Stimulated activated CD4-positive, alpha-beta T cell treated with anti-CD3 and anti-CD28 coated beads, Interleukin-4, amount 100 ng/mL, for 1 hour (primary cell): Measurements from ENCODE around the gene CHD5.
"Not testable (repeated sequence)": the region's sequence is repeated elsewhere in the genome, so short reads cannot be mapped to it uniquely, and the experiment has no call there.

ENCODE experiments used
- DNase-seq: peaks from one replicate; pipeline ENCODE4 v3.0.0-alpha.2; 2020

Gene CHD5

GRCh38 chr1:6080469-6080868 lies 99.7 kb downstream of the CHD5 start:
- DNase-seq, result no peak

GRCh38 chr1:6077919-6078318 lies 102.2 kb downstream of the CHD5 start:
- no peak for DNase-seq

- DNase-seq, result no peak
Observed at GRCh38 chr1:6077506-6077905, 102.6 kb downstream of the CHD5 start.

GRCh38 chr1:6077061-6077460 lies 103.1 kb downstream of the CHD5 start:
- not testable (repeated sequence) for DNase-seq

DNA sequence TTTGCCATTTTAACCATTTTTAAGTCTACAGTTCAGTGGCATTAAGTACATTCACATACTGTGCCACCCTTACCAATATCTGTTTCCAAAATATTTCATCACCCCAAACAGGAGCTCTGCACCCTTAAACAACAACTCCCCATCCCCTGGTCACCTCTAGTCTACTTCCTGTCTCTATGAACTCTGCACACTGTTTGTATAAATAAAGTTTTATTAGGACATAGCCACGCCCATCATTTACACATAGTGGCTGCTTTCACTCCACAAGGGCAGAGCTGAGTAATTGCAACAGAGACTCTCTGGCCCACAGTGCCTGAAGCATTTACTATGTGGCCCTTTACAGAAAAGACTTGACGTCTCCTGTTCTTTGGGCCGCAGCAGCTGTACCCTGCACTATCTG lies 104.4 kb downstream of the CHD5 start:
- no peak for DNase-seq

- no peak for DNase-seq
Observed at GRCh38 chr1:6074192-6074901, 105.8 kb downstream of the CHD5 start.

DNA sequence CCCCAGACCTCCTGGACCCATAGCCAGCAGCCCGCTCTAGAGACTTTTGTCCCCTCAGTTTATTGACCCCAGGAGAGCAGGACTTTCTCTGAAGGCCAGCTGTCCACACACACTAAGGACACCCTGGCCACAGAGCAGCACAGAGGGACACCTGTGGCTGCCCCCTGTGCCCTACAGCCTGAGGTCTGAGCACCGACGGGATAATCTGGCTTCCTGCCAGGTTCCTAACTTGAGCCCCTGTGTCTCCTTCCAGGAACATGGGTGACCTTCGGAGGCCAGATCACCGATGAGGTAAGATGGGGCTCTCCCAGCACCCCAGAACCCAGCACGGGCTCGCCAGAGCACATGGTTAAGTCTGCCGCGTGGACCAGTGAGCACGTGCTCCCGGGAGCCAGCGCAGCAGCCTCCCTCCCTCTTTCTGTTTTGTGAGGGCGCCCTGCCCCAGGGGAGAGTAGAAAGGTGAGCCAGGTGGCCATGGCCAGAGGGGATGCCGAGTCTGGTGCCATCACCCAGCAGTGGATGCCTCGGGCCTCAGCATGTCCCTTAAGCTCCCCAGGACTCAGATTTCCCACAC lies 106.6 kb downstream of the CHD5 start:
- no peak for DNase-seq

GRCh38 chr1:6072774-6073479 lies 107.2 kb downstream of the CHD5 start:
- no peak for DNase-seq

- no peak for DNase-seq
Observed at GRCh38 chr1:6071219-6071618, 108.9 kb downstream of the CHD5 start.

GRCh38 chr1:6070450-6070974 lies 109.6 kb downstream of the CHD5 start:
- DNase-seq, result no peak

GRCh38 chr1:6069573-6069972 lies 110.5 kb downstream of the CHD5 start:
- no peak for DNase-seq

DNA sequence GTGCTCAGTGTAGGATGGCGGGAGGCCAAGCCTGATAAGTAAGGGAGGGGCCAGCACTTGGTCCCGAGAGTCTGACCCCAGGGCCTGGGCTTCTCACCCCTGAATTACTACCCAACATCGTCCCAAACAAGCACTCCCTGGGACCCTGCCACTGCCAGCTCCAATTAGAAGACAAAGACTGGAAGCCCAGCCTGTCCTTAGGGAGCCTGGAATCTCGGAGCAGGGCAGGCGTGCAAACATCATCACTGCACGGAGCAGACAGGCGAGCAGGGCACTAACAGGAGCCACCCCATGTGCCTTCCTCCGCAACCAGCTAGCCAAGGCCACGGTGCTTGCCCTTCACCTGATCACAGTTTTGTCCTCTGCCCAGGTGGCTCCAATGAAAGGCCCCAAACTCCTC lies 111.2 kb downstream of the CHD5 start:
- DNase-seq, result no peak

- DNase-seq, result no peak
Observed at GRCh38 chr1:6068073-6068472, 112.0 kb downstream of the CHD5 start.

DNA sequence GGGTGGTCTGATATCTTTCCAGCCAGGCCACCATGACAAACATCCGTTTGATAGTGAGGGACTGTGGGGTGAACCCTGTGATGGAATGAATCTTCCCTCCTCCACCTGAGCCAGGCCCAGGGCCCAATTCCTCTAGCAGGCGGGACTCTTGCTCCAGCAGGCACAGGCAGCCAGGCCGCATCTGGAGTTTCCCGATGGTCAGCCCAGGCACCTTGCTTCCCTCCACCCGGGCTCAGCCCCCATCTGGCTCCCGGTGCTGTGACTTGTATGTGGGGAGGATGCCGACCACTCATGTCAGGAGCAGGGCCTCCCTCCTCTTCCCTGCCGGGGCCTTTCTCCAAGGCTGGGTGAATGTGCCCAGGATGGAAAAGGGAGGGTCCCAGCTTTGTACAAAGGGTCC lies 113.4 kb downstream of the CHD5 start:
- DNase-seq, result no peak

DNA sequence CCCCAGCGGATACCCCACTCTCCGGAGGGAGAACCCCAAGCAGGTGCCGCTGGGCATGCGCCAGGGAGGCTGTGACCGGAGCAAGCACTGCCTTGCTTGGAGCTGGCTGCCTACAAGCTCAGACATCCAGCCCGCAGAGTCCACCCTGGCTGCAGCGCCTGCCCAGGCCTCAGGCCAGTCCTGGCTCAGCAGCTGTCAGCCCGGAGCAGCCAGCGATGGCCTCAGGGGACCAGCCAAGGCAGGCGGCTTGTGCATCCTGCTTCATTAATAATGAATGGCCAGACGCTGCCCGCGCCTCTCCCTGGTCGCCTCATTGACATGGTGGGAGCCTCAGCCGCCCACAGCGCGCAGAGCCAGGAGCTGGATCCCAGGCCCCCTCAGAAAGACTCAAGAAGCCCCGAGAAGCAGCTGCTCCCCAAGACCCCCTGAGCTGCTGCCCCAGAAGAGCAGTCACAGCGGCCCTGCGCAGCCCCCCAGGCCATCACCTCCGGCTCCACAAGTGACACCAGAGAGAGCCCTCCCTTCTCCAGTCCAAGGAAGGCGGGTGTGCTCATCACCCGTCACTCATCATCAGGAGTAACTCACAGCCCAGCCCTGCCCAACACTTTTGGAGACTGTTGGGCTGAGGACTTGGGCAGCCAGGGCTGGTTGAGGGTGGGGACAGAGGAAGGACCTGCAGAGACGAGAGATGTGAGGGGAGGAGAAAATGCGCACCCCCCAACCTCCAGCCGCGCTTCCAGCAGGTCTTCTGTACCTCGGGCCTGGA lies 114.8 kb downstream of the CHD5 start:
- no peak for DNase-seq

- not testable (repeated sequence) for DNase-seq
Observed at GRCh38 chr1:6063532-6064053, 116.5 kb downstream of the CHD5 start.

DNA sequence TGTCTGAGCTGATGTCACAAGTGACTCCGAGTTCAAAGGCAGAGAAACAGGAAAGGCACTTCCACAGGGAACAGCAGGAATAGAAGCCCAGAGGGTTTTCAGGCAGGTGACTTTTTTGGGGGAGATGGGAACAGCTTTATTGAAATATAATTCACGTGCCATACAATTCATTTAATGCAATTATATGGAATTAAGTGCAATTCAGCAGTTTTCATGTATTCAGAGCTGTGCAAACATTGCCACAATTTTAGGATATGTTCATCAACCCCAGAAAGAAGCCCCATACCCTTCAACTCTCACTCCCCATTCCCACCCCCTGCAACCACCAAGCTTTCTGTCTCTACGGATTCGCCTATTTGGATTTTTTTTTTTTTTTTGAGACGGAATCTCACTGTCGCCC lies 117.5 kb downstream of the CHD5 start:
- DNase-seq, result no peak

- DNase-seq, result no peak
Observed at GRCh38 chr1:6059866-6060265, 120.3 kb downstream of the CHD5 start.

GRCh38 chr1:6057170-6057845 lies 122.8 kb downstream of the CHD5 start:
- no peak for DNase-seq

- no peak for DNase-seq
Observed at GRCh38 chr1:6056572-6056948, 123.6 kb downstream of the CHD5 start.

- DNase-seq, result no peak
Observed at GRCh38 chr1:6054596-6054995, 125.5 kb downstream of the CHD5 start.

- DNase-seq, result no peak
Observed at GRCh38 chr1:6053206-6053546, 126.9 kb downstream of the CHD5 start.
